Esophagus squamous epithelium (tissue), 4 donors: ENCODE data around the gene TVP23B.
"Not testable (repeated sequence)": the region's sequence is repeated elsewhere in the genome, so short reads cannot be mapped to it uniquely, and the experiment has no call there.

Source experiments
- POLR2A ChIP-seq, 4 donors: fragments of 450-650 bp; IDR thresholded peaks; one replicate each; pipeline ENCODE4 v1.6.1; 2017; ENCODE audit warnings: antibody characterized with exemption in 4 of 4, mild to moderate bottlenecking in 4 of 4, moderate library complexity in 3 of 4
- TF ChIP-seq, protein P1 (sequence below), 6 experiments: fragments of 450-650 bp in 4 of 6; fragments of 200-600 bp in 2 of 6; sonication (generic) in 2 of 6; IDR thresholded peaks; one replicate each; pipeline ENCODE4 v1.5.1; 2016 to 2019; ENCODE audit warnings: antibody characterized with exemption in 6 of 6, mild to moderate bottlenecking in 4 of 6, moderate library complexity in 4 of 6

- TF ChIP-seq, protein P1, sequence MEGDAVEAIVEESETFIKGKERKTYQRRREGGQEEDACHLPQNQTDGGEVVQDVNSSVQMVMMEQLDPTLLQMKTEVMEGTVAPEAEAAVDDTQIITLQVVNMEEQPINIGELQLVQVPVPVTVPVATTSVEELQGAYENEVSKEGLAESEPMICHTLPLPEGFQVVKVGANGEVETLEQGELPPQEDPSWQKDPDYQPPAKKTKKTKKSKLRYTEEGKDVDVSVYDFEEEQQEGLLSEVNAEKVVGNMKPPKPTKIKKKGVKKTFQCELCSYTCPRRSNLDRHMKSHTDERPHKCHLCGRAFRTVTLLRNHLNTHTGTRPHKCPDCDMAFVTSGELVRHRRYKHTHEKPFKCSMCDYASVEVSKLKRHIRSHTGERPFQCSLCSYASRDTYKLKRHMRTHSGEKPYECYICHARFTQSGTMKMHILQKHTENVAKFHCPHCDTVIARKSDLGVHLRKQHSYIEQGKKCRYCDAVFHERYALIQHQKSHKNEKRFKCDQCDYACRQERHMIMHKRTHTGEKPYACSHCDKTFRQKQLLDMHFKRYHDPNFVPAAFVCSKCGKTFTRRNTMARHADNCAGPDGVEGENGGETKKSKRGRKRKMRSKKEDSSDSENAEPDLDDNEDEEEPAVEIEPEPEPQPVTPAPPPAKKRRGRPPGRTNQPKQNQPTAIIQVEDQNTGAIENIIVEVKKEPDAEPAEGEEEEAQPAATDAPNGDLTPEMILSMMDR (IDR thresholded peaks at IDR 0.05), result peak; percentile 30 to 68 (median 56)
- TF ChIP-seq POLR2A (IDR thresholded peaks at IDR 0.05), result not testable (repeated sequence)
Observed at GRCh38 chr17:18816489-18817371, 35.7 kb downstream of the TVP23B start.
